KG1 (cell line): ENCODE results near the gene CCDC196.

Source experiments
- DNase-seq: peaks from one replicate; lab custom pipeline; 2025; lab: John Stamatoyannopoulos, UW

The CCDC196 gene

GRCh38 chr14:66485910-66486421 is at the start of gene CCDC196:
Gene CCDC196 (plus strand): TSS chr14:66486371. CDS start chr14:66486503, 132 bp downstream.
- no peak for DNase-seq

DNA sequence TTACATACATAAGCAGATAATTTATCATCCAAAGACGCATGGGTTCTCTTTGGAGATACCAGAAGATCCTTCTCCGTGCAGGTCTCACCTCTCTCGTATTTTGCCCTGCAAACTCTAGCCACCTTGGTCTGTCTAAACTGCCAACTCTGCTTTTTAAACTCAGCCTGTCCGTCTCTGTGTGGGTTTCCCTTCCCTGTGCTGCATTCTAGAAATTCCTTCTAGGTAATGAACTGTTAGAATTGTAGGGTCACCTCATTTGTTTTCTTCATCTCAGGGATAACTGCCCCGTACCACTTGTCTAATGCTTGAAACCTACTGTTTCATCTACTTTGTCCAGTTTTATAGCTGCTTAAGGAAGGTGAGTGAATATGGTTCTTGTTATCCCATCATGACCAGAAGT is 45.4 kb upstream of the CCDC196 start:
- no peak for DNase-seq

DNA sequence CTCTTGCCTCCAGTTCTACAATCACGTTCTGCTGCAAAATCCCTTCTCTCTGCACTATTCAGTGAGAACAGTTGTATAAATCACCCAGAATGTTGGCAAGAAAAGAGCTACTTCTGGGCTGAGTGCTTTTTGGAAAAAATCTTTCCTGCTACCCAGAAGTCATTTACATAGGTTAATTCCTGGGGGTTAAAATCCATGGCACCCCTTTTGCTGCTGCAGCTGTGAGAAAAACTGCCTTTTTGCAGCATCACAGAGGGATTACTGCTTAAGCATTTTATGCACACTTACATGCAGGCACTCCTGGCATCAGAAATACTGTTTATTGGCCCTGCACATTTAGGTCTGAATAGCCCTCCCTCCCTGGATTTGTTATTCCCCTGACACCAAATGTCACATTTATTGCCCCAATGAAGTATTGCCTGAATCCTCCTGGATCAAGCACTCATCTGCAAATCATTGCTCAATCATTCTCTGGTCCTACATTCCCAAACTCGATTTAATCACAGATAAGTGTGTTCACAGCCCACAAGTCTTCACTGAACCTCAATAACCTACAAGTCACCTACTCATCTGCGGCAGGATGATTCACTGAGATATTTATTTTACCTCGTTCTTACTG is 43.1 kb upstream of the CCDC196 start:
- DNase-seq: no peak

DNA sequence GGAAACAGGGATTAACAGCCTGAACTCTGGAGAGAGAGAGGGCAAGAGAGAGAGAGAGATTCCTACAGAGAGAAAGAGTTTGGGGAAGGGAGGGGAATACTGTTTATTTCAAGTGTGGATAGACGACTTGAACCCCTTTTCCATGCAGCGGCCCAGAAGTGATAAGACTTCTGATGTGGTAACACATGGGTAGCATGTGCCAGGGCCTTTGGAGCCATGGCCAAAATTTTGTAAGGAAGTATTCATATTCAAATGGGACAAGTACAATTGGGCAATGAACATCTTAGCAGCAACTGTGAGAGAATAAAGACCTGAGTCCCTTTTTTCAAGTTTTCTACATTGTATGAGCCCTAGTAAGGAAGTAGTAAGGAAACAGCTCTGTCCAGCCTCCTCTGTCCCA is 42.4 kb upstream of the CCDC196 start:
- DNase-seq: no peak

DNA sequence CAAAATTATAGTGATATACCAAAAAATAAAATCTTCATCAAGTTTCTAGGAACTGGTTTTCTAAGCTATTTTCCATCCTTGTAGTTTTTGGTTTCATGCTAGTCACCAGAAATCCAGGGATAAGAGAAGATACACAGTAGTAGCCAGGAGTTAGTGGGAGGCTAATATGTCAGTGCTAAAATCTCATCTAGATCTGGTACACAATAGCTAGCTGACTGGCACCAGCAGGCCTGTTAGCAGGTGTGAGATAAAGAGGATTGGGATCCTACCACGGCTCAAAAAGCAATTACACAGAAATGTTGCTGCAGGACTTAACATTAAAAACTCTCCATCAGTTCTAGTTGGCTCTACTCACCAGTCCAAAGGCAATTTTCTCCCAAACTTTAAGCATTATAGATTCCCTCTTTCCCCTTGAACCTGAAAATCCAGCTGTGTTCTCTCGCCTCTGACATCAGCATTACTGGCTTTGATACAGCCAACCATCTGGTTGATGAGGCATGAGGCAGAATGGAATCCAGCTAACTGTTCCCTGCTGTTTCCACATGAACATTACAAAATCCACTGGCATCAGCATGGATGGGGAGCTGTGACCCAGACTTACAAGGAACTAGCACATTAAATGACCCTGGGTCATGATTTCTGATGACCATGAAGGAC is 41.8 kb upstream of the CCDC196 start:
- DNase-seq: no peak

DNA sequence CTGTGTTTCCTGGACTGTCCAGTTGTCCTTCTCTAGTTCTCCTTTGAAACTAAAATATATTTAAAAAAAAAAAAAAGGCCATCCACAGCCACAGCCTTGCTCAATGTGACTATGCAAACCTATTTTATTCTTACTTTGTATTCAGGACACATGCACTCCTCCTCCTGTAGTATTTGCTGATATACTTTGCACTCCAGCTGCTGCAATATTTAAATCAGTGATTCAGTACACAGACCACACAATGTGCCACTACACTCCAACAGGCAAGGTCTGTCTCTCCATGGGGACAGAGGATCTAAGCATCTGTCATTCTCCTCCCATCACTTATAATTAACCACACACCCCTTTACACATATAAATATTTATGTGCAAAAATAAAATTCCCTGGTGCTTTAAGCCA is 40.2 kb upstream of the CCDC196 start:
- DNase-seq: no peak

DNA sequence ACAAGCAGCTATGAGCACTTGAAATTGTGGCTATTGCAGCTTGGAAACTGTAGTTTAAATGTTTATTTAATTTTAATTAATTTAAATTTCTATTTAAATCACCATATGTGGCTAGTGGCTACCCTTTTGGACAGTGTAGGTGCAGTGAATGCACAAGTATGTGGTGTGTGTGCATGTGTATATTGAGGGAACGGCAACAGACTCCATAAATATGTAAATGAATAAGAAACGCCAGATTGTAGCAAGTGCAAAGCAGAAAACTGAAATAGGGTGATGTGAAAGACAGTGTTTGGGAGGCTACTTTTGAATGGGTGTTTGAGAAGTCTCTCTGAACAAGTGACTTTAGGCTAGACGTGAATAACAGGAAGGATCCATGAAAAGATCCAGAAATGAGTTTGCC is 32.7 kb upstream of the CCDC196 start:
- DNase-seq: no peak

GRCh38 chr14:66459603-66460002 is 26.6 kb upstream of the CCDC196 start:
- no peak for DNase-seq

DNA sequence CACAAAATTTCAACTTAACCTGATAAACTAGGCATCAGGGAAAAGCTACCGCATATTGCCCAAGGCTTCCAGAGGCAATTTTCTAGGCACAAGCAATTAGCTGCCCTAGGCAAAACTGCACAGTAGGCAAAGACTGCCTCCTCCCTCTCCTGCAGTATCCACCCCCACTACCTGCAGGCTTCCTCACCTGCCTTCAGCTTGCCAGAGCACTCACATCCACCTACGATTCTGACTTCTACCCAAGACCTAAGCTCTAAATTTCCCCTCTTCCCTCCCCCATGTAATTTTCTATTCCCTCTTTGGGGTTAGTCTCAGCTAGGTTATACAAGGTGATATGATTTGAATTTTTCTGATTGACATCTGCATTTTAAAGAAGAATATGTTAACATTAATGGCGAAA is 21.9 kb upstream of the CCDC196 start:
- DNase-seq: no peak

DNA sequence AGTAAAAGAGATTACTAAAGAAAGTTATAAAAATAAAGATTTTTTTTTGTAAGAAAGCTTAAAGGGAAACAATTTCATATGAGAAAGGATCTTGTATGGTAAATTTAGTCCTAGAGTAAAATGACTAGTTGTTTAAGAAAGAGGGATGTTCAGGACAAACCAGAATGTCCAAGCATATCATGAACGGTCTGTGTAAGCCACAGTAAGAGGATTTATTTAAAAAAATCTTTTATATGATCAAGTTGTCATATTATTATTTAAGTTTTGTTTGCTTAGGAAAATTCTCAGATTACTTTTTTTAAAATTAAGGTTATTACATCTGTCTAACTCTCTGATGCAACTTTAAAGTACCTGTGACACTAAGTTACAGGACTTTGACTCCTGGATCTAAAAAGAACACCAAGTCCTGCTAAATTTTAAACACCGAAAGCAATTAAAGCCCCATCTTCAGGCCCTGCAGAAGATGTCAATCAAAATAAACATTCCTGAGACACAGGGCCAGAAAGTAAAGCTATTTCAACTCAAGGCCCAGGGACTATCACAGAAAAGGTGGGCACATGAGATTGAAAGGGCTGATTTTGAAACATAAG is 17.3 kb upstream of the CCDC196 start:
- no peak for DNase-seq

DNA sequence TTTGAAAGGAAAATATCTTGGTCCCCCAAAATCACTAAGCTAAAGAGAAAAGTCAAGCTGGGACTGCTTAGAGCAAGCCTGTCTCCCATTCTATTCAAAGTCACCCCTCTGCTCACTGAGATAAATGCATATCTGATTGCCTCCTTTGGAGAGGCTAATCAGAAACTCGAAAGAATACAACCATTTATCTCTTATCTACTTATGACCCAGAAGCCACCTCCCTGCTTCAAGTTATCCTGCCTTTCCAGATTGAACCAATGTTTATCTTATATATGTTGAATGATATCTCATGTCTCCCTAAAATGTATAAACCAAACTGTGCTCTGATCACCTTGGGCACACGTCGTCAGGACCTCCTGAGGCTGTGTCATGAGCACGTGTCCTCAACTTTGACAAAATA is 14.6 kb upstream of the CCDC196 start:
- no peak for DNase-seq

DNA sequence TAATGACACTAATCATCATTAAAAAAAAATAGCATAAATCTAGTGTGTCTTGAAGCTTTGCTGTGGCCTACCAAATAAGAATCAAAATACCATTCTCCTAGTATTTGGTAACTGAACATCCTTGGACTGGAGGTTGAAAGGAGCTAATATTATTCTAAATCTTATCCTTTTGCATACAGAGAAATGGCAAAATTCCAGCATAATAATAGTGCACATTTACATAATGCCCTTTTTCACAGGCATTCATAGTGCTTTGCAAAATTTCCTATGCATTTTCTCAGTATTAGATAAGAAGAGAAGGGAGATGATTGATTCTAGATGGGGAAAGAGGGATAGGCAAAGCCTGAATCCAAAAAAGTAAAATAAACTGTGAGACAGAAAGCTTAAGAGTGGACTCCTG is 13.9 kb upstream of the CCDC196 start:
- no peak for DNase-seq

GRCh38 chr14:66473223-66473622 is 12.9 kb upstream of the CCDC196 start:
- no peak for DNase-seq

DNA sequence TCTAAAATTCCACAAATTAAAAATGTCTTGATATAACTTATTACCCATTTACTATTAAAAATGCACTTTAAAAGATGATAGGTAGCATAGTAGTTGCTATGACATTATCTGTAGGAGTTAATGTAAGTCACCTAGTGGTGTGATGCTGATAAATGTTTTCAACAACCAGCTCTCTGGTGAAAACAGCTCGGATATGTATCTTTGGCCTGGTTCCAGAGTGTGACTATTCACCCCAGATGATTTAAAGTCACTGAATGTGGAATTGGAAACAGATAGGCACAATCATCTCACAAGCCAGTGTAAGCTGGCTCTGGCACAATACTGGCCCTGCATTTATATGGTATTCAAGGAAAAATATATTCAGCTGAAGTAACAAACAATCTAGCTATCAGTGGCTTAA is 9.2 kb upstream of the CCDC196 start:
- DNase-seq: no peak

DNA sequence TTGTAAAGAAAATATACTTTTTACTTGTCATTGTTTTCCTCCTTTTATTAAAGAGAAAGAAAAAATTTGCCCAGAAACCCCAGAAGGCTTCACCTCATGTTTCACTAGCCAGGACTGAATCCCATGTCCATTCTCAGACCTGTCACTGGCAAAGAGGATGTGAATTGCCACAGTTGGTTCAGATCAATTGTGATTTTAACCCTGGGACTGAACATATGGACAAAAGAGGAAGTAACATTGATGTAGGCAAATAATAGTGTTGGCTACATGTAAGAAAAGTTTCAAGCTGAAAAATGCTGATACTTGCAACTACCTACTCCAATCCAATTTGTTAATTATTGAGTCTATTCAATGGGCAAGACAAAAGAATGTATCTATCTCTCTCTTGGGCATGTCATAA is 8.6 kb upstream of the CCDC196 start:
- DNase-seq: no peak

- DNase-seq: no peak
These were observed 3.3 kb upstream of the CCDC196 start for GRCh38 chr14:66482873-66483272.

DNA sequence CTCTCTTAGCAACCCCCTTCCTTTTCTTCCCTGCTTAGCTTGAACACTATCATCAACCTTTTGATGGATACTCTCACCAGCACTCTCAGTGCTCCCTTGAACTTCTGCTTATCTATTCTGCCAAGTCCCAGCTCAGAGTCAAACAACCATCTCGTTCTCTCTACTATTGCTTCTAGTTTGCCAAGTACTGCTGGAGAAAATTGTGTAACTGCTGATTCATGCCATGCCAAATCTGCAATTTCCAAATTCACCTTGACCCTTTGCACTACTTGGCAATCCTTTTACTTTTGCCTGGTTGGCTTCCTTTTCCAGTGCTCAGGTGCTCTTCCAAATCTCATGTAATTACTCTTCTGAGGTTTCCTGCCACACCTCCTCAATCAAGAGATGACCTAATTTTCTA is 2.8 kb upstream of the CCDC196 start:
- no peak for DNase-seq

GRCh38 chr14:66485029-66485428 is 1.1 kb upstream of the CCDC196 start:
- DNase-seq: no peak

DNA sequence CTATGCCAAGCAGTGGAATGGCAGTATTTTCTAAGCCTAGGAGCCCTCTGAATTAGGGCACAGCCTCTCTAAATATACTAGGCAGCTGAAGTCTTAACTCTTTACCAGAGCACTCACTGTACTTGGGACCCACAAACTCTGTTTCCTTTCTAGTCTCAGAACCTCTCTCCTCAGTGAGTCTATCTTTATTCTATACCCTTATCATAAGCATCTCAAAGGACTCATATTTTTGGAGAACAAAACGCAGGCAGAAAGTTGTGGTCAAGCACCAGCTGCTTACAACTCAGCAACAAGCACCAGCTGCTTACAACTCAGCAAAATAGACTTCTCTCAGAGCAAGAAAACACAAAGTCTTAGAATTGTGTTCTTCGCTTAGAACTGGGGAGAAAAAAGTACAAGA is 993 bp downstream of the CCDC196 start:
- DNase-seq: no peak

GRCh38 chr14:66490143-66491111 is 4.3 kb downstream of the CCDC196 start:
- DNase-seq: no peak

GRCh38 chr14:66493750-66494149 is 7.6 kb downstream of the CCDC196 start:
- no peak for DNase-seq
